ENCODE measurements around the gene LEKR1. TPM values are rescaled to one million over a fixed set of nuclear protein-coding genes. Genes with fewer than 3 reads are reported as not detected.

Gene LEKR1
- total RNA-seq, 2 donors from 2014 or later: 0.20 to 0.70 TPM

DNA sequence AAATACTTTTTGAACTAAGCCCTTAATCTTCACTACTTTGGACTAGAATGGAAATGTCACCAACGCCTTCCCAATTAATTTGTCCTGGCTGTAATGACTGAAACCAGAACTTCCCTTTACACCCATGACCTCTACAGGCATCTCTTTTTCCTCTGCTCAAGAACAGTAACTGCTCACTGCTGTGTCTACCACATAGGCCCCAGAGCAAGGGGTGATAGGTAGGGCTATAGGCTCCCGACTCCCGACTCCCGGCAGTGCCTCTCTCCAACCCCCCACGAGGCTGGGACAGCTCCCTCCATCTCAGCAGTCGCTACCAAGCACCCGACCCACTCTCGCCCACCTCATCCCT lies 384 bp upstream of the LEKR1 start:
- Histone ChIP-seq H3K4me3 (peak overlapping the region; percentile 69 to 78), H3K36me3 (no peaks in the 10 kb centered on the region), H3K9me3 (no peaks in the 10 kb centered on the region), H3K27me3 (no peaks in the 10 kb centered on the region), H3K27ac (peak overlapping the region; percentile 95 to 98), H3K4me1 (peaks cover 0 to 11% of the 10 kb centered on the region in 2 donors)
- no peak for DNase-seq (ENCODE audit: low spot score)
- TF ChIP-seq, protein P1, sequence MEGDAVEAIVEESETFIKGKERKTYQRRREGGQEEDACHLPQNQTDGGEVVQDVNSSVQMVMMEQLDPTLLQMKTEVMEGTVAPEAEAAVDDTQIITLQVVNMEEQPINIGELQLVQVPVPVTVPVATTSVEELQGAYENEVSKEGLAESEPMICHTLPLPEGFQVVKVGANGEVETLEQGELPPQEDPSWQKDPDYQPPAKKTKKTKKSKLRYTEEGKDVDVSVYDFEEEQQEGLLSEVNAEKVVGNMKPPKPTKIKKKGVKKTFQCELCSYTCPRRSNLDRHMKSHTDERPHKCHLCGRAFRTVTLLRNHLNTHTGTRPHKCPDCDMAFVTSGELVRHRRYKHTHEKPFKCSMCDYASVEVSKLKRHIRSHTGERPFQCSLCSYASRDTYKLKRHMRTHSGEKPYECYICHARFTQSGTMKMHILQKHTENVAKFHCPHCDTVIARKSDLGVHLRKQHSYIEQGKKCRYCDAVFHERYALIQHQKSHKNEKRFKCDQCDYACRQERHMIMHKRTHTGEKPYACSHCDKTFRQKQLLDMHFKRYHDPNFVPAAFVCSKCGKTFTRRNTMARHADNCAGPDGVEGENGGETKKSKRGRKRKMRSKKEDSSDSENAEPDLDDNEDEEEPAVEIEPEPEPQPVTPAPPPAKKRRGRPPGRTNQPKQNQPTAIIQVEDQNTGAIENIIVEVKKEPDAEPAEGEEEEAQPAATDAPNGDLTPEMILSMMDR (IDR thresholded peaks at IDR 0.05): no peak

DNA sequence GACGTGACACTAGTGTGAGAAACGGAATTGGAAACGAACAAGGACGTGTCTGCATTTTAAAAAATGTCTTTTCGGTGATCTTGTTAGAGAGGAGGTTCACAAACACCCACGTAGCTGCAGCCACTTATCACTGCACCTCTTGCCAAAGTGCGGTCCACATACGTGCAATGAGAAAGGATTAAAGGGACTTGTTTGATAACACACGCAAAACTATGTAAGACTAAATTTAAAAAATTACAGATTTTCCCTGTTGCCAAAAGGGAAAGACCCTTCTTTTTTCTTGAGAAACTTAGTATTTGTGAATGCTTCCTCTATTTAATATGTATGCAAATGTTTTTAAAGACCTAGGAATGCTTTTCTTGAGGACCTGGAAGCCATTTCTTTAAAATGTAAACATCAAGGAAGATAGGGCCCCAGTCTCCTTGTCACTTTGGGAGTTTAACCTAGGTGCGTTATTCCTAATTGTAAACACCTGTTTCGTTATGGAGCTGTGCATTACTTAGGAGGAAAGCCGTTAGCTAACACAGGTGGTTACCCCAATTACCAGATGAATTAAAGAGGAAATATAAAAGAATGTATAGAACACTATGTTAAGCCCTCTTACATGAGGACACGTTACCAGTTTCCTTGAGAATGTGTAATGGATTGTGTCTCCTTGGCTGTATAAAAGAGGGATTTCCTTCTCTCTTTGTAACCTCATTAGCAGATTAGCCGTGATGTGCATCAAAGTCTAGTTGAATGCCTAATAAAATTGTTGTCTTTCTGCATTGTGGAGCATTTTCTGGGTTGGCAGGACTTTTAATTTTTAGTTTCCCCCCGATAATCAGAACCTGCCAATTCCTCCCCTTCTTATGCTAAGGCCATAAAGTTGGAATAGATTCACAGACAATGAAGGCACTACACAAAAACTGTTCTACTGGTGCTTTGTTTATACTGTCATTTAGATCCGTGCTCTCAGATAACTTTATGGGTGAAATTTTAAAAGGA lies 1.0 kb downstream of the LEKR1 start:
- TF ChIP-seq, protein P1 (IDR thresholded peaks at IDR 0.05): no peak
- peak overlapping the region; percentile 69 to 78 for H3K4me3 ChIP-seq

DNA sequence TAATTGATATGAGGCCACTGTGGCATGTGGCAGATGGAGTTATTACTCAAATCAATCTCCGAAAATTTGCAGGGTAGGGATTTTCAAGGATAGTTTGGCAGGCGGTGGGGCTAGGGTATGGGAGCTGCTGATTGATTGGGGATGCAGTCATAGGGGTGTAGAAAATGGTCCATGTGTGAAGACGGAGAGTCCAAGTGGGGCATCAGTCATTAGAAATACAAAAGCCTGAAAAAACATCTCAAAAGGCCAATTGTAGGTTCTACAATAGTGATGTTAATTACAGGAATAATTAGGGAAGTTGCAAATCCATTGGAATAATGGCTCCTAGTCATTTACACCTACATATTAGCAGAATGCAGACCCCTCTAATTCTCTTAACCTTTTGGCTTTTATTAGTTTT lies 4.9 kb downstream of the LEKR1 start:
- H3K9me3 ChIP-seq: no peaks in the 10 kb centered on the region

More for the DNA sequence above, 1.0 kb downstream of the LEKR1 start:
- Histone ChIP-seq H3K27ac (peak overlapping the region; percentile 95 to 98), H3K9me3 (no peaks in the 10 kb centered on the region), H3K27me3 (no peaks in the 10 kb centered on the region), H3K36me3 (no peaks in the 10 kb centered on the region), H3K4me1 (peaks cover 0 to 11% of the 10 kb centered on the region in 2 donors)
- DNase-seq (ENCODE audit: low spot score): no peak

DNA sequence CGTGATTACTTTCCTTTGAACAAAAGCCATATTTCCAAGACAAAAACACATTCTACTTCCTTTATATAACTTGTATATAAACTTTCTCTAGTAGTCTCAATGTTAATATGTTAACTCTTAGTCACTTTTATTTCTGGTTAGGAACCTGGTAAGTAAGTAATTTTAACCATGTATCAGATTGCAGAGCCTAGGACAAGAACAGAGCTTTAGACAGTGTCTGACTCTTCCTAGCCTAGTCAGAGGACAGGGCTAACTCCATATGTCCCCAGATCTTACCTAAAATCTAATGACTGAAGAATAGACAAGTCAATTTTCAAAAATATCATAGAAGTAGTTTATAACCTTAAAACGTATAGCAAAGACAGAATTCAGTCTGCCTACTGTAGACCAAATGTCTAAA lies 8.3 kb downstream of the LEKR1 start:
- H3K36me3 ChIP-seq: no peaks in the 10 kb centered on the region
- DNase-seq (ENCODE audit: low spot score): no peak
- no peaks in the 10 kb centered on the region for H3K27me3 ChIP-seq
- H3K27ac ChIP-seq: no peak overlapping the region
- TF ChIP-seq, protein P1 (IDR thresholded peaks at IDR 0.05): no peak
- H3K4me3 ChIP-seq: no peak overlapping the region
- H3K4me1 ChIP-seq: no peaks in the 10 kb centered on the region
- H3K9me3 ChIP-seq: no peaks in the 10 kb centered on the region

More for the DNA sequence above, 4.9 kb downstream of the LEKR1 start:
- Histone ChIP-seq H3K27ac (no peak overlapping the region), H3K4me1 (peaks cover 0 to 6% of the 10 kb centered on the region in 2 donors), H3K36me3 (no peaks in the 10 kb centered on the region), H3K4me3 (no peak overlapping the region), H3K27me3 (no peaks in the 10 kb centered on the region)
- DNase-seq (ENCODE audit: low spot score): no peak
- TF ChIP-seq, protein P1 (IDR thresholded peaks at IDR 0.05): no peak

DNA sequence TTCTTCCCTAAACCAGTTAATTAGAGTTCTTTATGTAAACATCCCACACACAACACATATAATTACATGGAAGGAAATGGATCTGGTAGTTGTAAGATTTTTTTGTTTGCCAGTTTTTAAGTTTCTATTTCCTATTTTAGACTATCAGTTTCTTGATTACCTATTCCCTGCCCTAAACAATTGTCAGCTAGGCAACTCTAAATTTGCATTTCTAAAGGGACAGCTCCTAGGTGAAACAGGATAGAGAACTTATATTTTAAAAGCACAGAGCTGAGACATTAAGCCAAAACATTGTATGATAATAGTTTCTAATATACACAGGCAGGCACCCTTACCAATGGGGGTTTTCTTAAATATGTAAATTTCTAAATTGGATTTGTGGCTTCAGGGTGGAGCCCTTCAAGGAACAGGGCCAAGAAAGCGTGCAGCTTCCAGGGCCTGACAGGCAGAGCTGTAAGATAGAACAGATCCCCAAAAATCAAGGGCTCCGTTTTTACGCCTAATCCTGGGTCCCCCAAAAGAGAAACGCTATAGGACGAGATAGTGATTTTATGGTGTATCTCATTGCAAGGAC lies 8.9 kb downstream of the LEKR1 start:
- no peaks in the 10 kb centered on the region for H3K9me3 ChIP-seq
- H3K27me3 ChIP-seq: no peaks in the 10 kb centered on the region
- no peak for DNase-seq (ENCODE audit: low spot score)
- H3K36me3 ChIP-seq: no peaks in the 10 kb centered on the region
- TF ChIP-seq, protein P1 (IDR thresholded peaks at IDR 0.05): no peak
- H3K4me1 ChIP-seq: no peaks in the 10 kb centered on the region
- H3K27ac ChIP-seq: no peak overlapping the region
- H3K4me3 ChIP-seq: no peak overlapping the region

Data from right atrium auricular region (tissue), 2 donors.